ENCODE results near the gene ZNF423. TPM values are rescaled to one million over a fixed set of nuclear protein-coding genes. Genes with fewer than 3 reads are reported as not detected.

ZNF423 gene
- total RNA-seq, 1 donor from 2014 or later = 10.6 TPM

DNA sequence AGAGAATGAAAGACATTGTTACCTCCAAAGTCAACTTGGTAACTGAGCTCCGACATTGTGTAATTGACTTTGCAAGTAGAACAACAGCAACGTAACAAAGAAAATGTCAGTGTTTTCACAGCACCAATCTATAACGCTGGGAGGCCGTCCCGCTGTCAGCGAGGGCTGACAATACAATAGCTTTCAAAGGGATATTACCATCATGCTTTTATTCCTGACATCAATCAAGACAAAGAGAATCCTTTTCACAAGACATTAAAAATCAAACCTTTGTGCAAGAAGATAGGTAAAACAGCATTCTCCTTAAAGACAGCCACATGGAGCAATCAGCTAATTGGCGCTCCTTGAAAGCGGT is 6.2 kb downstream of the ZNF423 start:
- Histone ChIP-seq H3K9me3 (ENCODE audit: insufficient read depth, low read depth, low read length) (no peaks in the 10 kb centered on the region), H3K4me1 (ENCODE audit: insufficient read depth, low read length) (peaks cover 6% of the 10 kb centered on the region), H3K9ac (ENCODE audit: low read length) (no peak overlapping the region), H3K27ac (ENCODE audit: low read depth, low read length) (no peak overlapping the region), H3K4me3 (ENCODE audit: insufficient read depth, low read depth, low read length) (no peak overlapping the region), H3K27me3 (ENCODE audit: insufficient read depth, low read length) (no peaks in the 10 kb centered on the region), H4K20me1 (ENCODE audit: insufficient read depth, low read length) (peaks cover 68% of the 10 kb centered on the region), H3K4me2 (ENCODE audit: low read length) (no peak overlapping the region), H3K79me2 (ENCODE audit: insufficient read depth, low read length) (peaks cover 20% of the 10 kb centered on the region), H2AFZ (ENCODE audit: low read depth, low read length) (no peak overlapping the region), H3K36me3 (ENCODE audit: insufficient read depth, low read length) (no peaks in the 10 kb centered on the region)
- H3K9me3 Mint-ChIP-seq (ENCODE audit: unreplicated experiment) = no peaks in the 10 kb centered on the region
- no peak overlapping the region for H3K4me3 Mint-ChIP-seq (ENCODE audit: unreplicated experiment)
- H3K27ac Mint-ChIP-seq (ENCODE audit: unreplicated experiment) = no peak overlapping the region
- no peak for TF ChIP-seq EZH2 (IDR thresholded peaks at IDR 0.05; ENCODE audit: insufficient read depth, low read length)
- TF ChIP-seq, protein P1, sequence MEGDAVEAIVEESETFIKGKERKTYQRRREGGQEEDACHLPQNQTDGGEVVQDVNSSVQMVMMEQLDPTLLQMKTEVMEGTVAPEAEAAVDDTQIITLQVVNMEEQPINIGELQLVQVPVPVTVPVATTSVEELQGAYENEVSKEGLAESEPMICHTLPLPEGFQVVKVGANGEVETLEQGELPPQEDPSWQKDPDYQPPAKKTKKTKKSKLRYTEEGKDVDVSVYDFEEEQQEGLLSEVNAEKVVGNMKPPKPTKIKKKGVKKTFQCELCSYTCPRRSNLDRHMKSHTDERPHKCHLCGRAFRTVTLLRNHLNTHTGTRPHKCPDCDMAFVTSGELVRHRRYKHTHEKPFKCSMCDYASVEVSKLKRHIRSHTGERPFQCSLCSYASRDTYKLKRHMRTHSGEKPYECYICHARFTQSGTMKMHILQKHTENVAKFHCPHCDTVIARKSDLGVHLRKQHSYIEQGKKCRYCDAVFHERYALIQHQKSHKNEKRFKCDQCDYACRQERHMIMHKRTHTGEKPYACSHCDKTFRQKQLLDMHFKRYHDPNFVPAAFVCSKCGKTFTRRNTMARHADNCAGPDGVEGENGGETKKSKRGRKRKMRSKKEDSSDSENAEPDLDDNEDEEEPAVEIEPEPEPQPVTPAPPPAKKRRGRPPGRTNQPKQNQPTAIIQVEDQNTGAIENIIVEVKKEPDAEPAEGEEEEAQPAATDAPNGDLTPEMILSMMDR (IDR thresholded peaks at IDR 0.05; ENCODE audit: insufficient read depth, low read depth, low read length) = no peak
- peaks cover 3% of the 10 kb centered on the region for H3K27me3 Mint-ChIP-seq (ENCODE audit: low read depth, unreplicated experiment)
- no peaks in the 10 kb centered on the region for H3K36me3 Mint-ChIP-seq (ENCODE audit: low read depth, unreplicated experiment)
- DNase-seq (ENCODE audit: low read depth) (no peak), FAIRE-seq (no peak)
- H3K4me1 Mint-ChIP-seq (ENCODE audit: low read depth, unreplicated experiment) = peaks cover 24% of the 10 kb centered on the region

DNA sequence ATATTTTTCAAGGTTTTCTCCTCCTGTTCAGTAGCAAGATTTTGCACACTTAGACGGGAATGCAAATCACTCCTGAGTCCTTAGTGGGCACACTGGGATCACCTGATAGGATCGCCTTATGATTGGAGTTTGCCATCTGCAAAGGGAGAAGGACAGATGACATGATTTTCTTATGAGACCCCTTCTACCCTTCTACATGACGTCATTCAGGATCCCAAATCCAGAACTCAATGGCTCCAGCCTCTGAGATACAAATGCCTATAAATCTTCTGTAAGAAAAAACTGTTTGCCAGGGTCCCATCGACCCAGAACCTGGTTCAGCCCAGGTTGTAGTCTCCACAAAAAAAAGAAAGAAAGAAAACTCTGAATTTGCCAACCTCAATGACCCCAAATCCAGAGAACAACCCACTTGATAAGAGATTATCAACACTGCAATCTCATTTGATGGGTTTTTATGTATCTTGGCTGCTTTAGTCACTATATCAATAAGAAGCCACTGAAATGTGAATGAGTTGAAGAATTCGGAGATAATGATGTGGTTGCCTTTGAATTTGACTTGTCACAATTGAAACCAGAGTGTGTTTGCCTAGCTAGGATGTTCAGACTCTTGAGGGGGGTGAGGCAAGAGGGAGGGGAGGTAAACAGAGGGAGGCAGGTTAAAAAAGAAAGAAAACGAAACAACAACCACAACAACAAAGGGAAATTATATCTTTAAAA is 6.7 kb downstream of the ZNF423 start:
- Histone ChIP-seq H3K4me3 (ENCODE audit: insufficient read depth, low read depth, low read length) (no peak overlapping the region), H3K9ac (ENCODE audit: low read length) (no peak overlapping the region), H3K27ac (ENCODE audit: low read depth, low read length) (no peak overlapping the region), H2AFZ (ENCODE audit: low read depth, low read length) (no peak overlapping the region), H3K9me3 (ENCODE audit: insufficient read depth, low read depth, low read length) (no peaks in the 10 kb centered on the region), H4K20me1 (ENCODE audit: insufficient read depth, low read length) (peaks cover 67% of the 10 kb centered on the region), H3K4me2 (ENCODE audit: low read length) (no peak overlapping the region), H3K4me1 (ENCODE audit: insufficient read depth, low read length) (peaks cover 7% of the 10 kb centered on the region), H3K79me2 (ENCODE audit: insufficient read depth, low read length) (peaks cover 20% of the 10 kb centered on the region), H3K27me3 (ENCODE audit: insufficient read depth, low read length) (no peaks in the 10 kb centered on the region), H3K36me3 (ENCODE audit: insufficient read depth, low read length) (no peaks in the 10 kb centered on the region)
- Mint-ChIP-seq H3K36me3 (ENCODE audit: low read depth, unreplicated experiment) (no peaks in the 10 kb centered on the region), H3K27me3 (ENCODE audit: low read depth, unreplicated experiment) (peaks cover 3% of the 10 kb centered on the region), H3K4me1 (ENCODE audit: low read depth, unreplicated experiment) (peaks cover 22% of the 10 kb centered on the region), H3K27ac (ENCODE audit: unreplicated experiment) (no peak overlapping the region), H3K4me3 (ENCODE audit: unreplicated experiment) (no peak overlapping the region), H3K9me3 (ENCODE audit: unreplicated experiment) (no peaks in the 10 kb centered on the region)
- FAIRE-seq (no peak), DNase-seq (ENCODE audit: low read depth) (no peak)
- TF ChIP-seq EZH2 (IDR thresholded peaks at IDR 0.05; ENCODE audit: insufficient read depth, low read length) = no peak
- TF ChIP-seq, protein P1 (IDR thresholded peaks at IDR 0.05; ENCODE audit: insufficient read depth, low read depth, low read length) = no peak

DNA sequence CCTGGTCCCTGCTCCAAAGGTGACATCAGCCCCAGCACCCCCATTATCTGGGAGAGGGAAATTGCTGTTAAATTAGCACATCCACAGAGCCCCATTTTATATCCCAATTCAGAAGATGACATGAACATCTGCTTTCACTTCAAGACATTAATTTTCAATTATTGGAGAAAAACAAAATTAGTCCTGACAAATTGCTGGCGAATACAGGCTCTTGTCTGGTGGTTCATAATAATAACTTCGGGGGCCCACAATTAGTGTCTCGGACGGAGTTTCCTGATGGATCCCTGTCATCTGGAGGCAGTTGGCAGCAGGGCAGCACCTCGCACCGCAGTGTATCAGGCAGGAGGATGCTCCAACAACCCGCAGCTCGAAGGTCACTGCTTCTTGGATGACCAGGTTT is 7.4 kb downstream of the ZNF423 start:
- DNase-seq (ENCODE audit: low read depth) = no peak
- Histone ChIP-seq H3K9me3 (ENCODE audit: insufficient read depth, low read depth, low read length) (no peaks in the 10 kb centered on the region), H3K79me2 (ENCODE audit: insufficient read depth, low read length) (peaks cover 16% of the 10 kb centered on the region), H3K36me3 (ENCODE audit: insufficient read depth, low read length) (no peaks in the 10 kb centered on the region), H3K9ac (ENCODE audit: low read length) (no peak overlapping the region), H3K4me2 (ENCODE audit: low read length) (no peak overlapping the region), H2AFZ (ENCODE audit: low read depth, low read length) (no peak overlapping the region), H3K27ac (ENCODE audit: low read depth, low read length) (no peak overlapping the region), H3K27me3 (ENCODE audit: insufficient read depth, low read length) (no peaks in the 10 kb centered on the region), H3K4me1 (ENCODE audit: insufficient read depth, low read length) (peaks cover 4% of the 10 kb centered on the region), H3K4me3 (ENCODE audit: insufficient read depth, low read depth, low read length) (no peak overlapping the region), H4K20me1 (ENCODE audit: insufficient read depth, low read length) (peaks cover 60% of the 10 kb centered on the region)
- Mint-ChIP-seq H3K27ac (ENCODE audit: unreplicated experiment) (no peak overlapping the region), H3K27me3 (ENCODE audit: low read depth, unreplicated experiment) (peaks cover 3% of the 10 kb centered on the region), H3K9me3 (ENCODE audit: unreplicated experiment) (no peaks in the 10 kb centered on the region), H3K4me1 (ENCODE audit: low read depth, unreplicated experiment) (peaks cover 16% of the 10 kb centered on the region), H3K4me3 (ENCODE audit: unreplicated experiment) (no peak overlapping the region), H3K36me3 (ENCODE audit: low read depth, unreplicated experiment) (no peaks in the 10 kb centered on the region)
- TF ChIP-seq, protein P1 (IDR thresholded peaks at IDR 0.05; ENCODE audit: insufficient read depth, low read depth, low read length) = no peak
- TF ChIP-seq EZH2 (IDR thresholded peaks at IDR 0.05; ENCODE audit: insufficient read depth, low read length) = no peak
- no peak for FAIRE-seq

Measured in astrocyte (in vitro differentiated cells and primary cell).